ENCODE data around the gene KCNT2.

- TF ChIP-seq, protein P1, sequence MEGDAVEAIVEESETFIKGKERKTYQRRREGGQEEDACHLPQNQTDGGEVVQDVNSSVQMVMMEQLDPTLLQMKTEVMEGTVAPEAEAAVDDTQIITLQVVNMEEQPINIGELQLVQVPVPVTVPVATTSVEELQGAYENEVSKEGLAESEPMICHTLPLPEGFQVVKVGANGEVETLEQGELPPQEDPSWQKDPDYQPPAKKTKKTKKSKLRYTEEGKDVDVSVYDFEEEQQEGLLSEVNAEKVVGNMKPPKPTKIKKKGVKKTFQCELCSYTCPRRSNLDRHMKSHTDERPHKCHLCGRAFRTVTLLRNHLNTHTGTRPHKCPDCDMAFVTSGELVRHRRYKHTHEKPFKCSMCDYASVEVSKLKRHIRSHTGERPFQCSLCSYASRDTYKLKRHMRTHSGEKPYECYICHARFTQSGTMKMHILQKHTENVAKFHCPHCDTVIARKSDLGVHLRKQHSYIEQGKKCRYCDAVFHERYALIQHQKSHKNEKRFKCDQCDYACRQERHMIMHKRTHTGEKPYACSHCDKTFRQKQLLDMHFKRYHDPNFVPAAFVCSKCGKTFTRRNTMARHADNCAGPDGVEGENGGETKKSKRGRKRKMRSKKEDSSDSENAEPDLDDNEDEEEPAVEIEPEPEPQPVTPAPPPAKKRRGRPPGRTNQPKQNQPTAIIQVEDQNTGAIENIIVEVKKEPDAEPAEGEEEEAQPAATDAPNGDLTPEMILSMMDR (IDR thresholded peaks at IDR 0.05): no peak
- TF ChIP-seq POLR2A (IDR thresholded peaks at IDR 0.05): no peak
Observed at GRCh38 chr1:196377811-196378210, 230.4 kb downstream of the KCNT2 start.

Measured in esophagus squamous epithelium (tissue), 4 donors.